IPS-15b (cell line): ENCODE data around the gene DPYSL3.

ENCODE experiments used
- H3K27me3 ChIP-seq: one replicate; pipeline ENCODE4 v1.6.1; 2013; ENCODE audit warnings: low read length; ENCODE audit not compliant: control insufficient read depth, insufficient read depth
- H3K36me3 ChIP-seq: one replicate; pipeline ENCODE4 v1.6.1; 2013; ENCODE audit warnings: low read length; ENCODE audit not compliant: control insufficient read depth, insufficient read depth
- H3K4me1 ChIP-seq: one replicate; pipeline ENCODE4 v1.6.1; 2013; ENCODE audit warnings: mild to moderate bottlenecking, low read length; ENCODE audit not compliant: control insufficient read depth, insufficient read depth
- H3K4me3 ChIP-seq: one replicate; pipeline ENCODE4 v1.5.1; 2013; ENCODE audit warnings: low read depth, low read length
- H3K9ac ChIP-seq: one replicate; pipeline ENCODE4 v1.6.1; 2013; ENCODE audit warnings: low read depth, mild to moderate bottlenecking, low read length
- H3K9me3 ChIP-seq: one replicate; pipeline ENCODE4 v1.6.1; 2013; ENCODE audit warnings: mild to moderate bottlenecking, low read length; ENCODE audit not compliant: control insufficient read depth, insufficient read depth

DPYSL3 gene

GRCh38 chr5:147483961-147484707 is 25.7 kb downstream of the DPYSL3 start:
- Histone ChIP-seq H3K4me1 (peaks cover 35% of the 10 kb centered on the region), H3K4me3 (no peak overlapping the region), H3K9ac (no peak overlapping the region)

GRCh38 chr5:147483188-147483790 is 26.6 kb downstream of the DPYSL3 start:
- Histone ChIP-seq H3K36me3 (no peaks in the 10 kb centered on the region), H3K4me1 (peaks cover 35% of the 10 kb centered on the region), H3K9ac (no peak overlapping the region), H3K9me3 (no peaks in the 10 kb centered on the region), H3K4me3 (no peak overlapping the region), H3K27me3 (no peaks in the 10 kb centered on the region)

More at GRCh38 chr5:147483961-147484707, 25.7 kb downstream of the DPYSL3 start:
- H3K9me3 ChIP-seq = no peaks in the 10 kb centered on the region
- H3K27me3 ChIP-seq = no peaks in the 10 kb centered on the region
- H3K36me3 ChIP-seq = no peaks in the 10 kb centered on the region

GRCh38 chr5:147482706-147483180 is 27.1 kb downstream of the DPYSL3 start:
- Histone ChIP-seq H3K27me3 (no peaks in the 10 kb centered on the region), H3K4me3 (no peak overlapping the region), H3K9ac (no peak overlapping the region), H3K9me3 (no peaks in the 10 kb centered on the region), H3K4me1 (peaks cover 30% of the 10 kb centered on the region), H3K36me3 (no peaks in the 10 kb centered on the region)

- no peaks in the 10 kb centered on the region for H3K27me3 ChIP-seq
- no peaks in the 10 kb centered on the region for H3K9me3 ChIP-seq
- H3K4me1 ChIP-seq = peaks cover 25% of the 10 kb centered on the region
- no peak overlapping the region for H3K4me3 ChIP-seq
- no peak overlapping the region for H3K9ac ChIP-seq
- no peaks in the 10 kb centered on the region for H3K36me3 ChIP-seq
Observed at GRCh38 chr5:147481874-147482705, 27.8 kb downstream of the DPYSL3 start.

GRCh38 chr5:147481376-147481775 is 28.5 kb downstream of the DPYSL3 start:
- Histone ChIP-seq H3K9ac (no peak overlapping the region), H3K4me1 (peaks cover 24% of the 10 kb centered on the region), H3K36me3 (no peaks in the 10 kb centered on the region), H3K4me3 (no peak overlapping the region), H3K9me3 (no peaks in the 10 kb centered on the region), H3K27me3 (no peaks in the 10 kb centered on the region)

GRCh38 chr5:147479949-147480348 is 29.9 kb downstream of the DPYSL3 start:
- no peaks in the 10 kb centered on the region for H3K27me3 ChIP-seq
- no peak overlapping the region for H3K9ac ChIP-seq
- no peaks in the 10 kb centered on the region for H3K9me3 ChIP-seq
- no peak overlapping the region for H3K4me3 ChIP-seq
- peaks cover 24% of the 10 kb centered on the region for H3K4me1 ChIP-seq
- no peaks in the 10 kb centered on the region for H3K36me3 ChIP-seq

GRCh38 chr5:147479444-147479843 is 30.4 kb downstream of the DPYSL3 start:
- Histone ChIP-seq H3K27me3 (no peaks in the 10 kb centered on the region), H3K4me1 (peaks cover 20% of the 10 kb centered on the region), H3K9ac (no peak overlapping the region), H3K4me3 (no peak overlapping the region), H3K36me3 (no peaks in the 10 kb centered on the region), H3K9me3 (no peaks in the 10 kb centered on the region)

GRCh38 chr5:147474140-147474539 is 35.7 kb downstream of the DPYSL3 start:
- Histone ChIP-seq H3K4me1 (peaks cover 9% of the 10 kb centered on the region), H3K36me3 (no peaks in the 10 kb centered on the region), H3K4me3 (no peak overlapping the region), H3K27me3 (no peaks in the 10 kb centered on the region), H3K9me3 (no peaks in the 10 kb centered on the region), H3K9ac (no peak overlapping the region)

- peaks cover 17% of the 10 kb centered on the region for H3K4me1 ChIP-seq
- H3K9me3 ChIP-seq = no peaks in the 10 kb centered on the region
- no peaks in the 10 kb centered on the region for H3K36me3 ChIP-seq
- H3K27me3 ChIP-seq = no peaks in the 10 kb centered on the region
- H3K4me3 ChIP-seq = no peak overlapping the region
- no peak overlapping the region for H3K9ac ChIP-seq
Observed at GRCh38 chr5:147472664-147473475, 37.0 kb downstream of the DPYSL3 start.

- Histone ChIP-seq H3K9ac (no peak overlapping the region), H3K27me3 (no peaks in the 10 kb centered on the region), H3K4me1 (peaks cover 26% of the 10 kb centered on the region), H3K36me3 (no peaks in the 10 kb centered on the region), H3K9me3 (no peaks in the 10 kb centered on the region), H3K4me3 (no peak overlapping the region)
Observed at GRCh38 chr5:147467973-147468508, 41.8 kb downstream of the DPYSL3 start.
